IMR-90 (cell line): Measurements from ENCODE around the gene MORC2.

Source experiments
- POLR2A ChIP-seq: IDR thresholded peaks from 2 replicates; pipeline ENCODE4 v1.6.1; 2012; ENCODE audit warnings: mild to moderate bottlenecking, low read depth, low read length
- TF ChIP-seq, protein P1 (sequence below): conservative IDR thresholded peaks from 2 replicates; pipeline ENCODE4 v1.5.1; 2012; ENCODE audit warnings: mild to moderate bottlenecking, low read depth, low read length, improper control_type of control experiment

DNA sequence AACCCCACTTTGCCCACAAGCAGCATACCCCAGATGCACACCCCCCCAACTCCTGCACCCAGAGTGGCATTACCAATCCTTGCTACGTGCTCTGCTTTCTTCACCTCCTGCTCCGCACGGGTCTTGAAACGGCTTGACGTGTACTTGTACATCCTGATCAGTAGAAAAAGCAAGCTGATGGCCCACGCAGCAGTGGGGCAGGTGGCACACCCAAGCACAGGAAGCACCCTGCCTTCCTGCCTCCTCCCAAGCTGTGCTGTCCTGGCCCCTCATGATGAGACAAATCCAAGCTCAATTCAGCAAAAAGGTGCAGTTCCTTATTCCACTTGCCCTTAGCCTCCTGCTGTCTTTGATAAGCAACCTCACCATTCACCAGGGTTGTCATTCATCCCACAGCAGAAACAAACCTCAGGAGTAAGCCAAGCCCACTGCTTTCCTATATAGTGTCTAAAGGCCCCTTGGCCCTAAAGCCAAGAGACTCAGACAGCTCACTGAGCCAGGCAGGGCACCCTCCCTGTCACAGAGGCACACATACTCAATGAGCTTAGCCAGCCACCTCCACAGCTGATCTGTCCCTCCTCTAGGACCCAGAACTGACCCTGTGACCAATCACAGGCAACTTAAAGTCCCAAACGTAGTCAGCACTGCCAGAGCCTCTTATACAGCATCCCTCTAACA is 27.8 kb downstream of the MORC2 start:
- TF ChIP-seq, protein P1, sequence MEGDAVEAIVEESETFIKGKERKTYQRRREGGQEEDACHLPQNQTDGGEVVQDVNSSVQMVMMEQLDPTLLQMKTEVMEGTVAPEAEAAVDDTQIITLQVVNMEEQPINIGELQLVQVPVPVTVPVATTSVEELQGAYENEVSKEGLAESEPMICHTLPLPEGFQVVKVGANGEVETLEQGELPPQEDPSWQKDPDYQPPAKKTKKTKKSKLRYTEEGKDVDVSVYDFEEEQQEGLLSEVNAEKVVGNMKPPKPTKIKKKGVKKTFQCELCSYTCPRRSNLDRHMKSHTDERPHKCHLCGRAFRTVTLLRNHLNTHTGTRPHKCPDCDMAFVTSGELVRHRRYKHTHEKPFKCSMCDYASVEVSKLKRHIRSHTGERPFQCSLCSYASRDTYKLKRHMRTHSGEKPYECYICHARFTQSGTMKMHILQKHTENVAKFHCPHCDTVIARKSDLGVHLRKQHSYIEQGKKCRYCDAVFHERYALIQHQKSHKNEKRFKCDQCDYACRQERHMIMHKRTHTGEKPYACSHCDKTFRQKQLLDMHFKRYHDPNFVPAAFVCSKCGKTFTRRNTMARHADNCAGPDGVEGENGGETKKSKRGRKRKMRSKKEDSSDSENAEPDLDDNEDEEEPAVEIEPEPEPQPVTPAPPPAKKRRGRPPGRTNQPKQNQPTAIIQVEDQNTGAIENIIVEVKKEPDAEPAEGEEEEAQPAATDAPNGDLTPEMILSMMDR = no peak
- TF ChIP-seq POLR2A = no peak
